Measurements from ENCODE around the gene MAD1L1.

DNA sequence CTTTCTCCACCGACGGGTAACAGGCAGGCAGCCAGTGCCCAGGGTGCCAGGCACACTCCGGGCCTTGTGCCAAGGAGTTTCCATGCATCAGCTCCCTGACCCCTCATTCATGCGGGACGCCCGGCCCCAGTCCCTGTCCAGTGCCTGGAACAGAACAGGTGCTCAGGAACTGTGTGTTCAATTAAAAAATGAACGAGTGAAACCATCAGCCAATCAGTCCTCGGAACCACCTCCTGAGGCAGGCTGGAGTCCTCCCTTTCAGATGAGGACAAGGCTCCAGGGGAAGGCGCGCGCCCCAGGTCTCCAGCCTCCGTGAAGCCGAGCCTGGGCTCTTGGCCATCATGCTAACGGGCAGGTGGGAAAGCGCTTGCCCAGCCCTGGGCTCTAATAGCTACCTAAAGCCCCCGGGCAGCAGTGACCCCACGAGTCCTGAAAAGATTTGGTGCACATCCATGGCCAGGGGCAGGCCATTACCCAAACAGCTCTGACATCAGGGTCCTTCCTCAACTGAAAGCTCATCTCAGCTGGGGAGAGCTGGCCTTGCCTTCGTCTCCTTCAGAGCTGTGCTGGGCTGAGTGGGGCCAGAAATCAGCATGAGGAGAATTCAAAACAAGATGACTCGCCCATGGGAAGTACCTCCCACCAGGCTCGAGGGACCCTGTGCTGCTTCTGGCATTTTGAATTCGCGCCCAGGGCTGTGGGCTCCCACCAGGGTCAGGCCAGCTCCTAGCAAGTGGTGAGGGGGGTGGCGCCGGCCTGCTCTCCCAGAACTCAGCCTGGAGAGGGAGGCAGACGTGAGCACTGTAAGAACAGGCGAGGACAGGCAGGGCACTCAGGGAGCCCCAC, 200.5 kb downstream of the MAD1L1 start:
- TF ChIP-seq, protein P1, sequence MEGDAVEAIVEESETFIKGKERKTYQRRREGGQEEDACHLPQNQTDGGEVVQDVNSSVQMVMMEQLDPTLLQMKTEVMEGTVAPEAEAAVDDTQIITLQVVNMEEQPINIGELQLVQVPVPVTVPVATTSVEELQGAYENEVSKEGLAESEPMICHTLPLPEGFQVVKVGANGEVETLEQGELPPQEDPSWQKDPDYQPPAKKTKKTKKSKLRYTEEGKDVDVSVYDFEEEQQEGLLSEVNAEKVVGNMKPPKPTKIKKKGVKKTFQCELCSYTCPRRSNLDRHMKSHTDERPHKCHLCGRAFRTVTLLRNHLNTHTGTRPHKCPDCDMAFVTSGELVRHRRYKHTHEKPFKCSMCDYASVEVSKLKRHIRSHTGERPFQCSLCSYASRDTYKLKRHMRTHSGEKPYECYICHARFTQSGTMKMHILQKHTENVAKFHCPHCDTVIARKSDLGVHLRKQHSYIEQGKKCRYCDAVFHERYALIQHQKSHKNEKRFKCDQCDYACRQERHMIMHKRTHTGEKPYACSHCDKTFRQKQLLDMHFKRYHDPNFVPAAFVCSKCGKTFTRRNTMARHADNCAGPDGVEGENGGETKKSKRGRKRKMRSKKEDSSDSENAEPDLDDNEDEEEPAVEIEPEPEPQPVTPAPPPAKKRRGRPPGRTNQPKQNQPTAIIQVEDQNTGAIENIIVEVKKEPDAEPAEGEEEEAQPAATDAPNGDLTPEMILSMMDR (conservative IDR thresholded peaks at IDR 0.05): no peak
- no peak for TF ChIP-seq EZH2 (IDR thresholded peaks at IDR 0.05; ENCODE audit: low read depth)

Data from PC-9 (cell line).